ENCODE measurements around the gene PLA2G4E.

GRCh38 chr15:41985236-41986160 is 35.3 kb downstream of the PLA2G4E start:
- TF ChIP-seq, protein P1, sequence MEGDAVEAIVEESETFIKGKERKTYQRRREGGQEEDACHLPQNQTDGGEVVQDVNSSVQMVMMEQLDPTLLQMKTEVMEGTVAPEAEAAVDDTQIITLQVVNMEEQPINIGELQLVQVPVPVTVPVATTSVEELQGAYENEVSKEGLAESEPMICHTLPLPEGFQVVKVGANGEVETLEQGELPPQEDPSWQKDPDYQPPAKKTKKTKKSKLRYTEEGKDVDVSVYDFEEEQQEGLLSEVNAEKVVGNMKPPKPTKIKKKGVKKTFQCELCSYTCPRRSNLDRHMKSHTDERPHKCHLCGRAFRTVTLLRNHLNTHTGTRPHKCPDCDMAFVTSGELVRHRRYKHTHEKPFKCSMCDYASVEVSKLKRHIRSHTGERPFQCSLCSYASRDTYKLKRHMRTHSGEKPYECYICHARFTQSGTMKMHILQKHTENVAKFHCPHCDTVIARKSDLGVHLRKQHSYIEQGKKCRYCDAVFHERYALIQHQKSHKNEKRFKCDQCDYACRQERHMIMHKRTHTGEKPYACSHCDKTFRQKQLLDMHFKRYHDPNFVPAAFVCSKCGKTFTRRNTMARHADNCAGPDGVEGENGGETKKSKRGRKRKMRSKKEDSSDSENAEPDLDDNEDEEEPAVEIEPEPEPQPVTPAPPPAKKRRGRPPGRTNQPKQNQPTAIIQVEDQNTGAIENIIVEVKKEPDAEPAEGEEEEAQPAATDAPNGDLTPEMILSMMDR (IDR thresholded peaks at IDR 0.05 in 2 of 3, conservative IDR thresholded peaks at IDR 0.05 in 1 of 3; ENCODE audit: borderline replicate concordance in 1 of 3, insufficient read depth in 1 of 3, low read depth in 2 of 3, low read length in 2 of 3): no peak
- TF ChIP-seq POLR2A (IDR thresholded peaks at IDR 0.05; ENCODE audit: borderline replicate concordance, extremely low read depth, insufficient read depth, insufficient read length) (no peak), EZH2 (IDR thresholded peaks at IDR 0.05) (no peak), REST (IDR thresholded peaks at IDR 0.05; ENCODE audit: low read depth) (no peak), POLR2AphosphoS5 (IDR thresholded peaks at IDR 0.05; ENCODE audit: low read depth, low read length) (no peak), MAX (IDR thresholded peaks at IDR 0.05) (no peak), CBX3 (IDR thresholded peaks at IDR 0.05; ENCODE audit: low read depth) (no peak), SP1 (IDR thresholded peaks at IDR 0.05; ENCODE audit: low read depth) (no peak), EGR1 (IDR thresholded peaks at IDR 0.05; ENCODE audit: low read depth) (no peak)
- TF ChIP-seq, protein P2, sequence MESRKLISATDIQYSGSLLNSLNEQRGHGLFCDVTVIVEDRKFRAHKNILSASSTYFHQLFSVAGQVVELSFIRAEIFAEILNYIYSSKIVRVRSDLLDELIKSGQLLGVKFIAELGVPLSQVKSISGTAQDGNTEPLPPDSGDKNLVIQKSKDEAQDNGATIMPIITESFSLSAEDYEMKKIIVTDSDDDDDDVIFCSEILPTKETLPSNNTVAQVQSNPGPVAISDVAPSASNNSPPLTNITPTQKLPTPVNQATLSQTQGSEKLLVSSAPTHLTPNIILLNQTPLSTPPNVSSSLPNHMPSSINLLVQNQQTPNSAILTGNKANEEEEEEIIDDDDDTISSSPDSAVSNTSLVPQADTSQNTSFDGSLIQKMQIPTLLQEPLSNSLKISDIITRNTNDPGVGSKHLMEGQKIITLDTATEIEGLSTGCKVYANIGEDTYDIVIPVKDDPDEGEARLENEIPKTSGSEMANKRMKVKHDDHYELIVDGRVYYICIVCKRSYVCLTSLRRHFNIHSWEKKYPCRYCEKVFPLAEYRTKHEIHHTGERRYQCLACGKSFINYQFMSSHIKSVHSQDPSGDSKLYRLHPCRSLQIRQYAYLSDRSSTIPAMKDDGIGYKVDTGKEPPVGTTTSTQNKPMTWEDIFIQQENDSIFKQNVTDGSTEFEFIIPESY (IDR thresholded peaks at IDR 0.05; ENCODE audit: extremely low read depth, insufficient replicate concordance, low read length): no peak

Measured in HCT116 (cell line).